Esophagus muscularis mucosa (tissue), 4 donors: ENCODE measurements around the gene PADI2. TPM values are rescaled to one million over a fixed set of nuclear protein-coding genes. Genes with fewer than 3 reads are reported as not detected.

Source experiments
- DNase-seq: peaks from one replicate; pipeline ENCODE4 v3.0.0-alpha.2; 2017; ENCODE audit errors: extremely low spot score
- H3K27ac ChIP-seq, 4 donors: fragments of 200-600 bp; sonication (generic); replicated peaks in 1 of 4; 1 replicate in 3 of 4; 2 replicates in 1 of 4; pipeline ENCODE4 v1.5.1; 2016 to 2019; ENCODE audit warnings: mild to moderate bottlenecking in 1 of 4
- H3K27me3 ChIP-seq, 4 donors: fragments of 200-600 bp; sonication (generic); one replicate each; pipeline versions ENCODE4 v1.5.1 to v1.6.0; 2016 to 2019
- H3K36me3 ChIP-seq, 4 donors: fragments of 200-600 bp; sonication (generic); one replicate each; pipeline ENCODE4 v1.5.1; 2016 to 2019
- H3K4me1 ChIP-seq, 4 donors: fragments of 200-600 bp; sonication (generic); one replicate each; pipeline ENCODE4 v1.5.1; 2016 to 2019
- H3K4me3 ChIP-seq, 4 donors: fragments of 200-600 bp; sonication (generic); 1 replicate in 2 of 4; 2 replicates in 2 of 4; pipeline ENCODE4 v1.5.1; 2016 to 2019; ENCODE audit warnings: mild to moderate bottlenecking in 4 of 4, moderate library complexity in 1 of 4
- H3K9me3 ChIP-seq, 4 donors: fragments of 200-600 bp; sonication (generic); 1 replicate in 3 of 4; 2 replicates in 1 of 4; pipeline ENCODE4 v1.5.1; 2016 to 2019
- CTCF ChIP-seq, 3 experiments: fragments of 200-600 bp in 2 of 3; fragments of 450-650 bp in 1 of 3; sonication (generic) in 2 of 3; IDR thresholded peaks; one replicate each; pipeline ENCODE4 v1.5.1; 2017 to 2019; ENCODE audit warnings: antibody characterized with exemption in 3 of 3, mild to moderate bottlenecking in 2 of 3, moderate library complexity in 1 of 3
- EP300 ChIP-seq: sonication (generic); formaldehyde crosslinking; IDR thresholded peaks from one replicate; pipeline ENCODE4 v1.6.1; 2017; ENCODE audit warnings: antibody characterized with exemption
- POLR2A ChIP-seq: fragments of 450-650 bp; IDR thresholded peaks from one replicate; pipeline ENCODE4 v1.6.1; 2017; ENCODE audit warnings: antibody characterized with exemption, moderate library complexity, mild to moderate bottlenecking, low read depth
- POLR2AphosphoS5 ChIP-seq, 2 donors: sonication (generic); formaldehyde crosslinking; IDR thresholded peaks; one replicate each; pipeline ENCODE4 v1.6.1; 2017; ENCODE audit warnings: antibody characterized with exemption in 2 of 2
- WGBS: methylation state at CpG from one replicate; pipeline ENCODE4 v1.1.5; 2018; 5-methylcytosine and 5-hydroxymethylcytosine counted together
- intact Hi-C: fragments of 100-400 bp; cut with DNase I; formaldehyde crosslinking; loops from one replicate; pipeline ENCODE4 v1.15.1; 2023
- total RNA-seq, 4 donors: library from RNA; depleted of rRNA; stranded (reverse); fragments of >200 nt; gene quantifications; one replicate each; pipeline versions ENCODE4 v1.1.0 to v1.2.1, GENCODE V29; 2016

PADI2 gene
- total RNA-seq, 4 donors from 2014 or later, result 0.39 to 2.0 (median 0.65) TPM

GRCh38 chr1:17097787-17098186 lies 21.5 kb downstream of the PADI2 start:
- H3K4me3 ChIP-seq, result no peak overlapping the region
- H3K9me3 ChIP-seq, result no peaks in the 10 kb centered on the region
- WGBS, result 56% methylated on average over 10 of the region's 14 CpGs
- DNase-seq, result no peak
- H3K27me3 ChIP-seq, result peaks cover 0 to 4% (median 0%) of the 10 kb centered on the region in 4 donors
- no peak overlapping the region for H3K27ac ChIP-seq
- H3K4me1 ChIP-seq, result peaks cover 0 to 15% (median 7%) of the 10 kb centered on the region in 4 donors
- no peaks in the 10 kb centered on the region for H3K36me3 ChIP-seq
- intact Hi-C loops, result no loop called here
- TF ChIP-seq CTCF (IDR thresholded peaks at IDR 0.05) (no peak), POLR2A (no peak), POLR2AphosphoS5 (IDR thresholded peaks at IDR 0.05) (no peak), EP300 (no peak)

DNA sequence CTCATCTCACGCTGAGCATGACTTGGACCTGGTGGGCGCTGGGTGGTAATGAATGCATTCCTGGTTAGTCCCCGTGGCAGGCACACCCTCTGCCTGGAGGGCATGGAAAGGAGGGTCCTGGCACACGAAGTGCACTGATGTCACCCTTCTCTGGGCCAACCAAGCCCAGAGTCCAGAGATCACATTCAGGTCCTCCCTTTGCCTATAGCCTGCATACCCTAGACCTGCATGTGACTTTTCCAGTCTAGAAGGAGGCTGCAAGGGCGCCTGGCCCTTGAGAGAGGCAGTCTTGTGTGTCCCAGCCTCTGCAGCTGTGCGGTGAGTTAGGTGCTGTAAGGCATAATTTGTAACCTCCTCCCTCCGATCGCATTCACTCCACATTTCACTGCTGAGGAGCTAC lies 22.1 kb downstream of the PADI2 start:
- intact Hi-C loops, result no loop called here
- 88% methylated on average over 7 of the region's 8 CpGs for WGBS

GRCh38 chr1:17096584-17096983 lies 22.7 kb downstream of the PADI2 start:
- Histone ChIP-seq H3K4me3 (no peak overlapping the region), H3K36me3 (no peaks in the 10 kb centered on the region), H3K27me3 (peaks cover 0 to 4% (median 0%) of the 10 kb centered on the region in 4 donors), H3K4me1 (peaks cover 0 to 15% (median 7%) of the 10 kb centered on the region in 4 donors), H3K9me3 (no peaks in the 10 kb centered on the region), H3K27ac (no peak overlapping the region)
- intact Hi-C loops, result no loop called here
- DNase-seq, result no peak
- TF ChIP-seq EP300, result no peak
- TF ChIP-seq POLR2A, result no peak
- 29% methylated on average over 1 of the region's 1 CpG for WGBS

More for the DNA sequence above, 22.1 kb downstream of the PADI2 start:
- no peak for TF ChIP-seq CTCF (IDR thresholded peaks at IDR 0.05)
- TF ChIP-seq EP300, result no peak
- TF ChIP-seq POLR2A, result no peak
- no peak for TF ChIP-seq POLR2AphosphoS5 (IDR thresholded peaks at IDR 0.05)
- no peak for DNase-seq
- Histone ChIP-seq H3K9me3 (no peaks in the 10 kb centered on the region), H3K27ac (no peak overlapping the region), H3K4me1 (peaks cover 0 to 15% (median 7%) of the 10 kb centered on the region in 4 donors), H3K36me3 (no peaks in the 10 kb centered on the region), H3K27me3 (peaks cover 0 to 4% (median 0%) of the 10 kb centered on the region in 4 donors), H3K4me3 (no peak overlapping the region)

GRCh38 chr1:17095141-17095540 lies 24.1 kb downstream of the PADI2 start:
- 49% methylated on average over 4 of the region's 4 CpGs for WGBS
- Histone ChIP-seq H3K27me3 (no peaks in the 10 kb centered on the region), H3K9me3 (no peaks in the 10 kb centered on the region), H3K36me3 (no peaks in the 10 kb centered on the region), H3K27ac (no peak overlapping the region), H3K4me1 (peaks cover 0 to 19% (median 12%) of the 10 kb centered on the region in 4 donors), H3K4me3 (no peak overlapping the region)
- no peak for DNase-seq
- TF ChIP-seq EP300 (no peak), CTCF (IDR thresholded peaks at IDR 0.05) (no peak), POLR2AphosphoS5 (IDR thresholded peaks at IDR 0.05) (no peak), POLR2A (no peak)
- intact Hi-C loops, result no loop called here

DNA sequence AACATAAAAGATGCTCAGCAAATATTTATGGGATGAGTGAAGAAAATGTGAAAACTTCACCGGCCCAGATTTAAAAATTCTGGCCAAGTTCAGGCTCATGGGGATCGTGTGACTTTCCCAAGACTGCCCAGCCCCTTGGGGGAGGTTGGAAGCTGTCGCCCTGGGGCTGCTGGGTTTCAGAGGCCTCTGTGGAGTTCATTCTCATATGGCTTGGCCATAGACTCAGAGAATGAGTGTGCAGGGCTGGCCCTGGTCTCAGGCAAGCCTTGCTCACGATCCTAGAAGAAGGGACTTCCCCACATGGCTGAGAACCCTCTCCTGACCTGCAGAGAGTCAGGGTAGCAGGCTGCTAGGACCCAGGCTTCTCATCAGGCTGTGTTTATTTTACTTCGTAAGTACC lies 24.6 kb downstream of the PADI2 start:
- intact Hi-C loops, result no loop called here
- no peak for DNase-seq
- Histone ChIP-seq H3K4me1 (peaks cover 0 to 19% (median 14%) of the 10 kb centered on the region in 4 donors), H3K9me3 (no peaks in the 10 kb centered on the region), H3K27ac (no peak overlapping the region), H3K27me3 (no peaks in the 10 kb centered on the region), H3K4me3 (no peak overlapping the region), H3K36me3 (no peaks in the 10 kb centered on the region)
- no peak for TF ChIP-seq POLR2AphosphoS5 (IDR thresholded peaks at IDR 0.05)
- no peak for TF ChIP-seq EP300
- no peak for TF ChIP-seq CTCF (IDR thresholded peaks at IDR 0.05)
- TF ChIP-seq POLR2A, result no peak
- WGBS, result 44% methylated on average over 4 of the region's 5 CpGs
